ENCODE results near the gene KPNB1.

DNA sequence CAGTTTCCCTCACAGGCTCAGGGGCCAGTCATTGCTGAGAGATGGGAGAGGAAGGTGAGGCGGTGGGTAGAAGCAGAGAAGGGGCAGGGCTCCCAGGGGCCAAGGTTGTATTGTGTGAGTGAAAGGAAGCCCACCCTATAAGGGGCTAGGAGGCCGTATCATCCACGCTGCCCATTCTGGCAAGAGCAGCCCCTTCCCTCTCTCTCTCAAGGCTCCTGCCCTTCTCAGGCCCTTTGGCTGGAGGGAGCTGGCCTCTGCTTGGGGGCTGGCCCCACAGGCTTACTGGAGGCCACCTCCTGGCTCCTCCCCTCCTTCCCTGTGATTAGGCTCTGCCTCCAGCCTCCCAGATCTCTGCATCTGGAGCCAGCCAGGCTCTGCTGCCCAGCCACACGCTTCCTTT, 51.9 kb downstream of the KPNB1 start:
- TF ChIP-seq POLR2AphosphoS5 (IDR thresholded peaks at IDR 0.05) (no peak), CTCF (IDR thresholded peaks at IDR 0.05) (no peak)
